Activated T-cell treated with anti-CD3 and anti-CD28 coated beads, Interleukin-2, amount 50 U/mL, for 1 hour (primary cell): Measurements from ENCODE around the gene LMTK2.

Experiments used
- DNase-seq: peaks from one replicate; pipeline ENCODE4 v3.0.0-alpha.2; 2020

The LMTK2 gene

GRCh38 chr7:98178762-98179490 lies 72.3 kb downstream of the LMTK2 start:
- no peak for DNase-seq

DNA sequence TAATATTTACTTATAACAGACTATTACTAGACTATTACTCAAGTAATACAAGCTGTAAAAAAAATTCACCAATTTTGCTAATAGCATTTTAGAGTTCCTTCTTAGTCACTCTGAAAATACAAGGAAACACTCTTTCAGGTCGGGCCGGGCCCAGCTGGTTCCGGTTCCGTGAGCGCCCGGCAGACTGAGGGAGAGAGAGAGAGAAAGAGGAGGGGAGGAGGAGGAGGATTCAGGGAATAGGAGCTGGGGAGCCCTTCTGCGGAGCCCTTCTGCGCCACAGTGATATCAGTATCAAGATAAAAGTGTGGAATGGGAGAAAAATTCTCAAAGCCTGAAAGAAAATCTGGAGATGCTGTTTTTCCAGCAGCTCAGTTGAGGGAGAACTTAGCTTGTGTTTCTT lies 74.1 kb downstream of the LMTK2 start:
- no peak for DNase-seq

- DNase-seq, result no peak
Observed at GRCh38 chr7:98185101-98185500, 78.4 kb downstream of the LMTK2 start.

- no peak for DNase-seq
Observed at GRCh38 chr7:98186452-98187137, 79.9 kb downstream of the LMTK2 start.

DNA sequence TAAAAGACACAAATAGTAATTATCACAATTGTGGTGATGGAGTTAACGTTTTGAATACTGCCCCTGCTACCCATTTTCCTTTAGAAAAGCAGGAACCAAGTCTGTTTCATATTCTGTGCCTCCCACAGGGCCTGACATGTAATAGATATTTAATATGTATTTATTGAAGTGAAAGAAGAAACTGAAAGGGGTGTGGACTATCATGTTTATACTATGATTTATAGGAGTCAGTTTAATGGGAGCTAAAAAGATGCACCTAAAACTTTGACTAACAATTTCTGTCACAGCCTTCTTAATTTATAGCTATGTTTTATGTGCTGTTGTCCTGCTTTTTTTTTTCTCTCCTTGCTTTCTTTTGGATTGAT lies 80.5 kb downstream of the LMTK2 start:
- no peak for DNase-seq

GRCh38 chr7:98189559-98189958 lies 82.9 kb downstream of the LMTK2 start:
- DNase-seq, result no peak

GRCh38 chr7:98191668-98192431 lies 85.2 kb downstream of the LMTK2 start:
- DNase-seq, result no peak

GRCh38 chr7:98192781-98193457 lies 86.3 kb downstream of the LMTK2 start:
- no peak for DNase-seq

- DNase-seq, result no peak
Observed at GRCh38 chr7:98193474-98194180, 87.0 kb downstream of the LMTK2 start.

DNA sequence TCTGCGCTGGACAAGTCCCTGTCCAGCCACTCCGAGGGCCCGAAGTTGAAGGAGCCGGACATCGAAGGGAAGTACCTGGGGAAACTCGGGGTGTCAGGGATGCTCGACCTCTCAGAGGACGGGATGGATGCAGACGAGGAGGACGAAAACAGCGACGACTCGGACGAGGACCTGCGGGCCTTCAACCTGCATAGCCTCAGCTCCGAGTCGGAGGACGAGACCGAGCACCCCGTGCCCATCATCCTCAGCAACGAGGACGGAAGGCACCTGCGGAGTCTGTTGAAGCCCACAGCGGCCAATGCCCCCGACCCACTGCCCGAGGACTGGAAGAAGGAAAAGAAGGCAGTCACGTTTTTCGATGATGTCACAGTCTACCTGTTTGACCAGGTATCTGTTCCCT lies 87.5 kb downstream of the LMTK2 start:
- DNase-seq, result no peak

DNA sequence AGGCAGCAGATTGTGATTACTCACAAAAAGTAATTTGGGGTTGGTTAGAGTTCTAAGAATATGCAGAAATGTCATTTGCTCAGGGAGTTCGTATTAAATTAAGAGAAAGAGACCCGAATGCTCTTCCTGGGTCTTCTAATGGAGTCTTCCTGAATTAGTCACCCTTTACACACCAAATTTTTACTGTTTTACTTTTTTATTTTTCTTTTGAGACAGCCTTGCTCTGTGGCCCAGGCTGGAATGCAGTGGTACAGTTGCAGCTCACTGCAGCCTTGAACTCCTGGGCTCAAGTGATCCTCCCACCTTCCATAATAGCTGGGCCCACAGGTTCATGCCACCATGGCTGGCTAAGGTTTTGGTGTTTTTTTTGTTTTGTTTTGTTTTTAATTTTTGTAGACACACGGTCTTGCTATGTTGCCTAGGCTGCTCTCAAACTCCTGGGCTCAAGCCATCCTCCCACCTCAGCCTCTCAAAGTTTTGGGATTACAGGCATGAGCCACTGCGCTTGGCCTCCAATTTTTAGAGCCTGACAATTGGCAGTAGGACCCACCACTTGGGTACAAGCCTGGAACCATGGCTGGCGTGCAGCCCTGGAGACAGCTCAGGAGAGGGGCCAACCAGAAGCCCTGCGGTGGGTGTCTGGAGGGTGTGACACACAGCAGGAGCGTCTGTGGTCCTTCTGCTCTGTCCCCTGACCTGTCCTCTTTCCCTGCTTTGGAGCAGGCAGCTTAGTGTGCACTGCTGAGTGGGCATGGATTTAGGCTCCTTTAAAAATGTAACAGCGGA lies 88.2 kb downstream of the LMTK2 start:
- no peak for DNase-seq

DNA sequence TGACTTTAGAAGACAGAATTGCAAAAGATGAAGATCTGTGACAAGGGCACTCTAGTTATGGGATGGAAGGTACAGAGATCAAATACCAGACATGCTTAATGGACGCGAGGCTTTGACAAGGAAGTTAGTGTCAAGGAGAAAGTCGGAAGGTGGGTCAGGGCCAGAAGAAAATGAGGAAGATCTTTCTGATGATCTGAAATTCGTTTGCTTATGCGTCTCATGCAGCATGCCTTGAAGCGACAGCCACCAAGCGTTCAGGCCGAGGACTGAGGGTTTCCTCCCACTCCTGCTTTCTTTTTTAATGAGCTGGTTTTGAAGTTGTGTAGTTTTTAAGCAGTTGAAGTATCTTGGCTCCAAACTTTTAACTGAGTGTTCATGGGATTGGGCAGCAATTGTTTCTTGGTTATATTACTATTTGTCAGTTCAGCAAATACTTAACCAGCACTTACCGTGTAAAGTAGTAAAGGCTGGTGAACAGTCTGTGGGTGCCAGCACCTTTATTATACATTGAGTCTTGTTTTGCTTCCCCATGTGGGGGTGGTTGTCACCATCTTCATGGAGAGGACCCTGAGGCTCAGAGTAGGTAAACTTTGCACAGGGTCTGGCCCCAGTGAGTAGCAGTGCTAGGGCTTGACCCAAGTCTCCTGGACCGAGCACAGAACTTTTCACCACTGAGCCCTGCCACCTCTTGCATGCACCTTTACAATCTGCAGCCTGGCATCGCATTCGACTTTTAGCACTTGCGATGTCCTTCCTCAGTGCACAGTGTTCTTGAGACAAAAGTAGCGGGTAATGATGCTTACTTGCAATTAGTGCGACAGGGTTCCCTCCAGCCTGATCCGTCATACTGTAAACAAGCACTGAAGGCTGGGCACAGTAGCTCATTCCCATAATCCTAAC lies 90.3 kb downstream of the LMTK2 start:
- no peak for DNase-seq

DNA sequence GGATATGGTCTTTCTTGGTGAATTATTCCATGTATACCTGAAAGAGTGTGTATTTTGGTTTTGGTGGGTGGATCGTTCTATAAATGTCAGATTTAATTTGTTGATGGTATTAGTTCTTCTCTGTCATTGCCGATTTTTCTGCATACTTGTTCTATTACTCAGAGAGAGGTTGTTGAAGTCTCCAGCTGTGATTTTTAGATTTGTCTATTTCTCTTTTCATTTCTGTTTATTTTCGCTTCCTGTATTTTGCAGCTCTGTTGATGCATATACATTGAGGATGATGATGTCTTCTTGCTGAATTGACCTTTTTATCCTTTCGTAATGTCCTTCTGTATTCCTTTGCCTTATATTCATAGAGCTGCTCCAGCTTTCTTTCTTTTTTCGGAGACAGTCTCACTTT lies 92.5 kb downstream of the LMTK2 start:
- DNase-seq, result no peak

- DNase-seq, result no peak
Observed at GRCh38 chr7:98200364-98200763, 93.7 kb downstream of the LMTK2 start.

- peak; percentile 67 for DNase-seq
Observed at GRCh38 chr7:98202367-98203195, 95.9 kb downstream of the LMTK2 start.

GRCh38 chr7:98203261-98203963 lies 96.8 kb downstream of the LMTK2 start:
- no peak for DNase-seq

GRCh38 chr7:98203964-98204605 lies 97.4 kb downstream of the LMTK2 start:
- DNase-seq, result no peak

DNA sequence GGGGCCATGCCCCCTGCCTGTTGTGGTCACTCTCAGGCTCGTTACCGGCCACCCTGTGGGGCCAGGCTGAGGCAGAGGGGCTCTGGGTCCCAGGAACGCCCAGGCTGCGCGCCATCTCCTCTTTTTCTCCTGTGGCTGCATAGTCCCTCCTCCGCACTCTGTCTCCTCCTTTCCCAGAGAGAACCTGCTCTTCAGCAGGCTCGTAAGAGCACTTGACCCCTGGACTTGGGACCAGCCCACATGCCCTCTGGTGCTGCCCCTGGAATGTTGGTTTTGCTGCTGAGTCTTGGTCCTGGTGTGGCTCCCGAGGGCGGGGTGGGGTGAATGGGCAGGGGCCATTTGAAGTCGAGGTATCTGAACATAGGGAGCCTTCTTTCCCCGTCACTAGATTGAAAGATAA lies 98.0 kb downstream of the LMTK2 start:
- no peak for DNase-seq
